Measurements from ENCODE around the gene USP5. TPM values are rescaled to one million over a fixed set of nuclear protein-coding genes. Genes with fewer than 3 reads are reported as not detected.
"Not testable (repeated sequence)": the region's sequence is repeated elsewhere in the genome, so short reads cannot be mapped to it uniquely, and the experiment has no call there.

USP5 gene
- total RNA-seq, 1 donor from 2014 or later: 77.5 TPM

- DNase-seq (ENCODE audit: low spot score in 2 of 2): no peak
These were observed 53.6 kb downstream of the USP5 start for GRCh38 chr12:6905414-6906040.

DNA sequence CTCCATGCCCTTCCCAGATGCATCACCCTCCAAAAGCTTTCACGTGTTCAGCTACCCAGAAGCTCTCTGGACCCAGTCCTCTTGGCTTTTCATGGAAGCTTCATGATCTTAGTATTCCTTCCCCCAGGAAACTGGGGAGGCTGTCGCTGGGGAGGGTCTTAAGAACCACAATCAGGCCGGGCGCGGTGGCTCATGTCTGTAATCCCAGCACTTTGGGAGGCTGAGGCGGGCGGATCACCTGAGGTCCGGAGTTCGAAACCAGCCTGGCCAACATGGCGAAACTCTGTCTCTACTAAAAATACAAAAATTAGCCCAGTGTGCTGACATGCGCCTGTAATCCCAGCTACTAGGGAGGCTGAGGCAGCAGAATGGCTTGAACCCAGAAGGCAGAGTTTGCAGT lies 56.2 kb downstream of the USP5 start:
- not testable (repeated sequence) for DNase-seq (ENCODE audit: low spot score in 2 of 2); FAIRE-seq

More at GRCh38 chr12:6905414-6906040, 53.6 kb downstream of the USP5 start:
- no peak for FAIRE-seq

GRCh38 chr12:6909421-6910145 lies 57.6 kb downstream of the USP5 start:
- FAIRE-seq (no peak), DNase-seq (ENCODE audit: low spot score in 2 of 2) (no peak)

DNA sequence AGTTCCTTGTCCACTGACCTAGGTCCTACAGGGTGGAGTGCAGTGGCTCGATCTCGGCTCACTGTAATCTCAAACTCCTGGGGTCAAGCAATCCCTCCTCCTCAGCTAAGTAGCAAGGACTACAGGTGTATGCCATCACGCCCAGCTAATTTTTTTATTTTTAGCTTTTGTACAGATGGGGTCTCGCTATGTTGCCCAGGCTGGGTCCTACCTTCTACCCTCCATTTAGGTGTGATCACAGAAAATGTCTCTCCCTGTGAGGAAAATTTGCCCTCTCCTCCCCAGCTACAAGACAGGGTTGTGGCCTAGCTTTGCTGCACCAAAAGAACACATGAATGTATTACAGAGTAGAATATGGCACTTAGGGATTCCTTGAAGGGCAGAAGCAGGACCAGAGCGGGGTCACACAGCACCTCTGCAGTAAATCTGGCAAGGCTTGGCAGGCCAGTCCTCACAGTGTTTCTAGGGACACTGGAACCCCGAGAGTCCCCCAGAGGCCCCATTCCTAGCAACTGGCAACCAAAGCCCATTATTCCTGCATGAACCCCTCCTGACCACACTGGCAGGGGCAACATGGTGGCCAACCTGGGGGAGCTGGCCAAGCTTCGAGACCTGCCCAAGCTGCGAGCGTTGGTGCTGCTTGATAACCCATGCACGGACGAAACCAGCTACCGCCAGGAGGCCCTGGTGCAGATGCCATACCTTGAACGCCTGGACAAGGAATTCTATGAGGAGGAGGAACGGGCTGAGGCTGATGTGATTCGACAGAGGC lies 60.4 kb downstream of the USP5 start:
- no peak for FAIRE-seq
- DNase-seq (ENCODE audit: low spot score in 2 of 2): no peak

DNA sequence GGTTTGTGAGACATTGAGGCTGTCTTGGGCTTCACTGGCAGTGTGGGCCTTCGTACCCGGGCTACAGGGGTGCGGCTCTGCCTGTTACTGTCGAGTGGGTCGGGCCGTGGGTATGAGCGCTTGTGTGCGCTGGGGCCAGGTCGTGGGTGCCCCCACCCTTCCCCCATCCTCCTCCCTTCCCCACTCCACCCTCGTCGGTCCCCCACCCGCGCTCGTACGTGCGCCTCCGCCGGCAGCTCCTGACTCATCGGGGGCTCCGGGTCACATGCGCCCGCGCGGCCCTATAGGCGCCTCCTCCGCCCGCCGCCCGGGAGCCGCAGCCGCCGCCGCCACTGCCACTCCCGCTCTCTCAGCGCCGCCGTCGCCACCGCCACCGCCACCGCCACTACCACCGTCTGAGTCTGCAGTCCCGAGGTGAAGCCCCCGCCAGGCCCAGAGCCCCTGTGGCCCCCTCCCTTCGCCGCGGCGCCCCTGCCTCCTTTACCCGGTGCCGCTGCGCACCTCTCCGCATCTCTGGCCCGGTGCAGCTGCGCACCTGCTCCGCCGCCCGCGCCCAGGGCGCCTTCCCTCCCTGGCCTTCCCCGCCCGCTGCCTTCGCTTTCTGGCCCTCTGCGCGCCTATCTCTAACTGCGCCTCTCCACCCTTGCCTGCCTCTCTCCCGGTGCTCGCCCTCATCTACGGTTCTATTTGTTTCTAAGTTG lies 62.4 kb downstream of the USP5 start, which contains the start of gene ENO2:
Gene ENO2, plus strand, starts transcription at position 335 of the 701 bp plus-strand sequence. CDS start 1,253 bp downstream, outside the sequence.
- peak; percentile 86 to 93 for DNase-seq (ENCODE audit: low spot score in 2 of 2)

DNA sequence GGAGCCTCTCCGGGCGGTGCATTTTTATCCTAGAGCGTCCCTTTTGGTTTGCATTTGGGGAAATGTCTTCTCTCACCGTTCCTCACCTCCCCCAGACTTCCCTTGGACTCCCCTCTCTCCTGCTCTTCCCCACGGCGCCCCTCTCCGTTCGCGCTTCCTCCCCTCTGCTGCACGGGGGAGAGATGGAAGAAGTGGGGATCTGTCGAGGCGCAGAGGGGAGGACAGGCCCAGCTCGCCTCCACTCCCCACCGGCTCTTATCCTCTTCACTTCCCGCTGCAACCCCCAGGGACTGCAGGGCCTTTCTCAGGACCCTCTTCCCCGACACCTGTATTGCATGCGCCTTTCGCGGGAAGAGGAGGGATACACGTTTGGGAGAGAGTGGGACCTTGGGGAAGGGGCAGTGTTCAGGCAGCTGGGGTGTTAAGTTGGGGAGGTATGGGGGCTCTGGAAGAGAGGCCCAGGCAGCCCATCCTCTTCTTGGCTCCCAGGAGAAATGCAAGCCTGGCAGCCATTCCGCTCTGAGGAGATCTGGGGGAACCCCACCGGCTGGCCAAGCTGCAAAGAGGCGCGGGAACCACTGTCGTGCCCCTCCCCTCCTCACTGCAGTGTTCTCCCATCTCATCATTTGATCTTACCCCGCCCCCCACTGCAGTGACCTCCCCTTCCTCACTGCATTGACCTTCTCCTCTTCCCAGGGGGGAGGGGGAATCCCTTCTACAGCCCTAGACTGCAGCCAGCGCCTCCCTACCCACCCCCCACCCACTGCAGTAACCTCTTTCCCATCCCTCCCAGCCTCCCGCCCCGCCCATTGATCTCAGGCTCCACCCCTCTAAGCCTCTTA lies 63.2 kb downstream of the USP5 start:
- FAIRE-seq (no peak), DNase-seq (ENCODE audit: low spot score in 2 of 2) (no peak)

More for the DNA sequence above, 62.4 kb downstream of the USP5 start, which contains the start of gene ENO2:
- FAIRE-seq: no peak

DNA sequence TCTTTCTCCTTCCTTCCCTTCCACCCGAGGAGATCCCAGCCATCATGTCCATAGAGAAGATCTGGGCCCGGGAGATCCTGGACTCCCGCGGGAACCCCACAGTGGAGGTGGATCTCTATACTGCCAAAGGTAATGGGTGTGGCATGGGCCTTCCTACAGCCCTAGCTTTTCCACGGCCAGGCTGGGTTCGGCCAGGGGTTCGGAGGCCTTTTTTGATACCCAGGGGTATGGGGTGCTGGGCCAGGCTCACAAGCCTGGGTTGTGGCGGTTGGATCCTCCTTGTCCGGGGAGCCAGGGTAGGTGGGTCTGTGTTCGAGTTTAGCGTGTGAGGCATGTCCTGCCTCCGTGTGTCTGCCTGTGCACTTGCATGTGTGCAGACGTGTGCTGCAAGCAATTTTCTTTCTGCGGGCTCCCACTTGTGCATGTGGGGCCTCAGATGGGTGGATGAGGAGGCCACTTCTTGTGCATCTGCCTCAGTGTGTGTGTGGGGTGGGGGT lies 63.9 kb downstream of the USP5 start:
- FAIRE-seq: no peak
- DNase-seq (ENCODE audit: low spot score in 2 of 2): no peak

Other genes starting within 250 kb of the USP5 start
- gene CHD4, start 244.8 kb upstream of the USP5 start, total RNA-seq: 201 TPM
- 0.41 TPM for gene LPAR5, start 216.2 kb upstream of the USP5 start, total RNA-seq
- 0.41 TPM for gene ACRBP, start 204.7 kb upstream of the USP5 start, total RNA-seq
- gene ING4, start 189.0 kb upstream of the USP5 start, total RNA-seq: 81.9 TPM
- gene ZNF384, start 162.8 kb upstream of the USP5 start, total RNA-seq: 12.2 TPM
- 1.2 TPM for gene PIANP, start 151.3 kb upstream of the USP5 start, total RNA-seq
- gene COPS7A, start 128.1 kb upstream of the USP5 start, total RNA-seq: 24.5 TPM
- gene MLF2, start 99.0 kb upstream of the USP5 start, total RNA-seq: 77.9 TPM
- 47.7 TPM for gene PTMS, start 85.8 kb upstream of the USP5 start, total RNA-seq
- gene LAG3, start 79.6 kb upstream of the USP5 start, total RNA-seq: under 0.01 TPM
- gene CD4, start 62.6 kb upstream of the USP5 start, total RNA-seq: 2.0 TPM
- 81.1 TPM for gene GPR162, start 30.3 kb upstream of the USP5 start, total RNA-seq
- gene P3H3, start 23.7 kb upstream of the USP5 start, total RNA-seq: 11.0 TPM
- 1.2 TPM for gene GNB3, start 11.2 kb upstream of the USP5 start, total RNA-seq
- 2.9 TPM for gene CDCA3, start 864 bp upstream of the USP5 start, total RNA-seq
- gene TPI1, start 15.4 kb downstream of the USP5 start, total RNA-seq: 293 TPM
- 1.6 TPM for gene SPSB2, start 21.2 kb downstream of the USP5 start, total RNA-seq
- gene LRRC23, start 52.7 kb downstream of the USP5 start, total RNA-seq: 6.5 TPM
- 169 TPM for gene ENO2, start 62.4 kb downstream of the USP5 start, total RNA-seq
- 11.8 TPM for gene ATN1, start 75.8 kb downstream of the USP5 start, total RNA-seq
- gene RNU7-1, start 91.7 kb downstream of the USP5 start, total RNA-seq: not detected
- 322 TPM for gene C12orf57, start 91.9 kb downstream of the USP5 start, total RNA-seq
- gene PTPN6, start 99.2 kb downstream of the USP5 start, total RNA-seq: 1.6 TPM
- 175 TPM for gene PHB2, start 118.5 kb downstream of the USP5 start, total RNA-seq
- 22.4 TPM for gene EMG1, start 118.8 kb downstream of the USP5 start, total RNA-seq
- gene LPCAT3, start 166.3 kb downstream of the USP5 start, total RNA-seq: 6.5 TPM
- gene C1S, start 208.6 kb downstream of the USP5 start, total RNA-seq: 6.5 TPM
- gene C1R, start 240.3 kb downstream of the USP5 start, total RNA-seq: 3.7 TPM